Activated CD8-positive, alpha-beta memory T cell treated with anti-CD3 and anti-CD28 coated beads for 4 hours (primary cell): Measurements from ENCODE around the gene GALNT12.

Experiments
- DNase-seq, 2 donors: peaks; one replicate each; pipeline ENCODE4 v3.0.0-alpha.2; 2020; ENCODE audit warnings: low read depth in 2 of 2

GALNT12 gene

GRCh38 chr9:98861781-98862504 lies 54.5 kb downstream of the GALNT12 start:
- DNase-seq: no peak

- DNase-seq: no peak
Measured at GRCh38 chr9:98862936-98863335, 55.5 kb downstream of the GALNT12 start.

GRCh38 chr9:98864281-98865174 lies 57.1 kb downstream of the GALNT12 start:
- no peak for DNase-seq

GRCh38 chr9:98865284-98865875 lies 57.9 kb downstream of the GALNT12 start:
- no peak for DNase-seq

- DNase-seq: no peak
Measured at GRCh38 chr9:98866435-98867102, 59.1 kb downstream of the GALNT12 start.

GRCh38 chr9:98867103-98867428 lies 59.6 kb downstream of the GALNT12 start:
- DNase-seq: no peak

GRCh38 chr9:98867429-98868168 lies 60.1 kb downstream of the GALNT12 start:
- no peak for DNase-seq

GRCh38 chr9:98869078-98869745 lies 61.7 kb downstream of the GALNT12 start:
- DNase-seq: no peak

GRCh38 chr9:98869866-98870265 lies 62.4 kb downstream of the GALNT12 start:
- DNase-seq: no peak

- no peak for DNase-seq
Measured at GRCh38 chr9:98870782-98871557, 63.5 kb downstream of the GALNT12 start.

GRCh38 chr9:98871558-98872065 lies 64.1 kb downstream of the GALNT12 start:
- DNase-seq: no peak

- no peak for DNase-seq
Measured at GRCh38 chr9:98873526-98873925, 66.1 kb downstream of the GALNT12 start.

- no peak for DNase-seq
Measured at GRCh38 chr9:98873951-98874371, 66.5 kb downstream of the GALNT12 start.

- no peak for DNase-seq
Measured at GRCh38 chr9:98874721-98875255, 67.3 kb downstream of the GALNT12 start.

- DNase-seq: no peak
Measured at GRCh38 chr9:98875536-98875935, 68.1 kb downstream of the GALNT12 start.

GRCh38 chr9:98877311-98877710 lies 69.8 kb downstream of the GALNT12 start:
- no peak for DNase-seq

GRCh38 chr9:98879094-98879962 lies 71.9 kb downstream of the GALNT12 start:
- DNase-seq: no peak

- no peak for DNase-seq
Measured at GRCh38 chr9:98879963-98880310, 72.5 kb downstream of the GALNT12 start.
